Erythroblast (primary cell): Measurements from ENCODE around the gene MAG.

Source experiments
- GATA1 ChIP-seq: IDR thresholded peaks from 2 replicates; pipeline ENCODE4 v1.6.1; 2011; ENCODE audit warnings: low read depth, mild to moderate bottlenecking, control low read depth, low read length, moderate library complexity
- POLR2A ChIP-seq: IDR thresholded peaks from 2 replicates; pipeline ENCODE4 v1.6.1; 2011; ENCODE audit warnings: mild to moderate bottlenecking, low read length

GRCh38 chr19:35354898-35355297, 62.9 kb downstream of the MAG start:
- no peak for TF ChIP-seq POLR2A
- no peak for TF ChIP-seq GATA1
